ENCODE results near the gene CR1L. TPM values are rescaled to one million over a fixed set of nuclear protein-coding genes. Genes with fewer than 3 reads are reported as not detected.
"Not testable (repeated sequence)": the region's sequence is repeated elsewhere in the genome, so short reads cannot be mapped to it uniquely, and the experiment has no call there.

The CR1L gene
- total and polyA plus RNA-seq, 9 donors: 0.22 to 0.65 (median 0.33) TPM; not detected in 3

- H3K9me3 ChIP-seq (replicated peaks; ENCODE audit: control insufficient read depth, low read depth, low read length); H3K4me3 ChIP-seq (ENCODE audit: low read length); H3K4me1 ChIP-seq (ENCODE audit: control insufficient read depth, insufficient read depth, low read length); H3K27me3 ChIP-seq (ENCODE audit: control insufficient read depth, insufficient read depth, low read length); H3K27ac ChIP-seq (ENCODE audit: low read length); DNase-seq: not testable (repeated sequence)
- WGBS (ENCODE audit: insufficient coverage): no CpG with 5 or more reads among the region's 4 CpGs
- peaks cover 15% of the 10 kb centered on the region for H3K36me3 ChIP-seq (ENCODE audit: control insufficient read depth, insufficient read depth, low read length)
Observed at GRCh38 chr1:207770514-207770913, 125.6 kb downstream of the CR1L start.

Other genes with a start within 250 kb of the CR1L start
- gene CR2, start 190.8 kb upstream of the CR1L start, total RNA-seq: 0.04 TPM
- 1 to 10 TPM in 1 of 8 donors, under 1 TPM in 7; 0.04 to 1.3 (median 0.53) TPM for gene CR2, start 190.8 kb upstream of the CR1L start, polyA plus RNA-seq (ENCODE audit: insufficient read depth in 1 of 8, insufficient read length in 8 of 8, low replicate concordance in 1 of 8)
- 1.5 TPM for gene CR1, start 149.0 kb upstream of the CR1L start, total RNA-seq
- gene CR1, start 149.0 kb upstream of the CR1L start, polyA plus RNA-seq (ENCODE audit: insufficient read depth in 1 of 8, insufficient read length in 8 of 8, low replicate concordance in 1 of 8): 1 to 10 TPM in 3 of 8 donors, under 1 TPM in 5; 0.50 to 1.6 (median 0.95) TPM
- gene CD46, start 106.9 kb downstream of the CR1L start, total RNA-seq: 52.1 TPM
- gene CD46, start 106.9 kb downstream of the CR1L start, polyA plus RNA-seq (ENCODE audit: insufficient read depth in 1 of 8, insufficient read length in 8 of 8, low replicate concordance in 1 of 8): 10 to 100 TPM; 64.4 to 97.3 (median 79.6) TPM